OCI-LY7 (cell line): ENCODE measurements around the gene TRAM2. TPM values are rescaled to one million over a fixed set of nuclear protein-coding genes. Genes with fewer than 3 reads are reported as not detected.
"Not testable (repeated sequence)": the region's sequence is repeated elsewhere in the genome, so short reads cannot be mapped to it uniquely, and the experiment has no call there.

Experiments
- BruUV-seq: library from RNA; stranded (reverse); fragments of 400-500 nt; replicated peaks from 2 replicates; lab custom pipeline; 2021; lab: Mats Ljungman, UMichigan
- CTCF ChIA-PET: fragments of 300-600 bp; sonication (Branson Sonifier 250); formaldehyde crosslinking; loops from one replicate; lab custom pipeline; 2022; ENCODE audit warnings: antibody characterized with exemption; ENCODE audit not compliant: unreplicated experiment; lab: Charles Lee
- POLR2A ChIA-PET: fragments of 300-600 bp; sonication (Branson Sonifier 250); formaldehyde crosslinking; loops from one replicate; lab custom pipeline; 2022; ENCODE audit warnings: antibody characterized with exemption; lab: Charles Lee
- DNase-seq: peaks from one replicate; pipeline ENCODE4 v3.0.0-alpha.2; 2015; ENCODE audit warnings: low spot score
- H2AFZ ChIP-seq: fragments of 200-600 bp; sonication (generic), shearing (Covaris generic); 2 replicates; pipeline ENCODE4 v1.6.1; 2014; ENCODE audit warnings: mild to moderate bottlenecking, antibody characterized with exemption, low read length, moderate library complexity
- H3K27ac ChIP-seq: fragments of 200-600 bp; sonication (generic); 2 replicates; pipeline ENCODE4 v1.5.1; 2014; ENCODE audit warnings: mixed run types, low read depth, mild to moderate bottlenecking, moderate library complexity, low read length, inconsistent platforms; ENCODE audit not compliant: poor library complexity, severe bottlenecking
- H3K36me3 ChIP-seq: fragments of 200-600 bp; sonication (generic); 2 replicates; pipeline ENCODE4 v1.6.1; 2014; ENCODE audit warnings: mild to moderate bottlenecking, antibody characterized with exemption, low read length, moderate library complexity, mixed read lengths; ENCODE audit not compliant: insufficient read depth
- H3K4me1 ChIP-seq: fragments of 200-600 bp; sonication (generic); 2 replicates; pipeline ENCODE4 v1.5.1; 2014; ENCODE audit warnings: mild to moderate bottlenecking, low read length; ENCODE audit not compliant: insufficient read depth, poor library complexity, severe bottlenecking
- H3K4me2 ChIP-seq: fragments of 200-600 bp; sonication (generic); 2 replicates; pipeline ENCODE4 v1.6.1; 2014; ENCODE audit warnings: mild to moderate bottlenecking, low read length
- H3K4me3 ChIP-seq: fragments of 200-600 bp; sonication (generic); 2 replicates; pipeline ENCODE4 v1.5.1; 2014; ENCODE audit warnings: mild to moderate bottlenecking, low read depth, low read length; ENCODE audit not compliant: poor library complexity, severe bottlenecking
- H3K79me2 ChIP-seq: fragments of 200-600 bp; sonication (generic); 2 replicates; pipeline ENCODE4 v1.6.1; 2016; ENCODE audit warnings: low read depth, mild to moderate bottlenecking, low read length, moderate library complexity, mixed read lengths; ENCODE audit not compliant: insufficient read depth
- H3K9me2 ChIP-seq: fragments of 200-600 bp; sonication (generic); 2 replicates; pipeline ENCODE4 v1.6.1; 2016; ENCODE audit warnings: mild to moderate bottlenecking, low read length, mixed read lengths; ENCODE audit not compliant: insufficient read depth
- H3K9me3 ChIP-seq: fragments of 200-600 bp; sonication (generic); 2 replicates; pipeline ENCODE4 v1.6.1; 2014; ENCODE audit warnings: mild to moderate bottlenecking, mixed run types, low read length, mixed read lengths
- H4K20me1 ChIP-seq: fragments of 200-600 bp; sonication (generic); 2 replicates; pipeline ENCODE4 v1.6.1; 2014; ENCODE audit warnings: mild to moderate bottlenecking, antibody characterized with exemption, low read length, moderate library complexity, mixed read lengths; ENCODE audit not compliant: insufficient read depth
- CTCF ChIP-seq: fragments of 200-600 bp; sonication (generic); conservative IDR thresholded peaks from 2 replicates; pipeline ENCODE4 v1.5.1; 2014; ENCODE audit warnings: mild to moderate bottlenecking, antibody characterized with exemption, low read length, moderate library complexity, mixed read lengths
- EZH2phosphoT487 ChIP-seq: fragments of 200-600 bp; sonication (generic); IDR thresholded peaks from 2 replicates; pipeline ENCODE4 v1.6.1; 2018; ENCODE audit warnings: low read depth, borderline replicate concordance, mild to moderate bottlenecking, mixed run types, antibody characterized with exemption, low read length, moderate library complexity, mixed read lengths
- intact Hi-C: fragments of 100-400 bp; cut with micrococcal nuclease; formaldehyde crosslinking; loops from one replicate; pipeline ENCODE4 v1.10.0; 2022; ENCODE audit not compliant: unreplicated experiment
- total RNA-seq, 2 experiments: library from RNA; depleted of rRNA in 1 of 2; stranded (reverse); fragments of >200 nt in 1 of 2; shearing (Covaris generic) in 1 of 2; gene quantifications; 2 replicates each; pipeline ENCODE4 v1.2.3, GENCODE V29; 2014 to 2022

TRAM2 gene
- total RNA-seq, 2 experiments from 2014 or later, result 19.3 to 38.2 TPM

- no peak overlapping the region for H3K4me3 ChIP-seq
- POLR2A ChIA-PET, result interaction anchor here (0.6 kb wide), 1 partner anchor 44 kb away, joined by 4 read pairs; no protein-coding TSS in a partner anchor
- peaks cover 14% of the 10 kb centered on the region; the same call in 1 of the 2 replicates for H3K9me3 ChIP-seq
- peaks cover 5% of the 10 kb centered on the region for H3K4me1 ChIP-seq
- H3K27ac ChIP-seq, result no peak overlapping the region
- DNase-seq, result no peak
- H3K9me2 ChIP-seq, result no peaks in the 10 kb centered on the region
- H3K36me3 ChIP-seq, result 0 out of 2 replicates have a peak, but pooled peaks cover 2% of the 10 kb centered on the region
- no peaks in the 10 kb centered on the region for H4K20me1 ChIP-seq
- no peak overlapping the region for H3K4me2 ChIP-seq
- BruUV-seq, result no TSS peak
- H2AFZ ChIP-seq, result no peak overlapping the region
- no peak for TF ChIP-seq EZH2phosphoT487
- no peak for TF ChIP-seq CTCF
- CTCF ChIA-PET, result no interaction called here
- no peaks in the 10 kb centered on the region for H3K79me2 ChIP-seq
- intact Hi-C loops, result loop anchor here (5.0 kb wide), 1 partner anchor 37 kb away; no protein-coding TSS in a partner anchor
Observed at GRCh38 chr6:52474173-52474572, 102.7 kb downstream of the TRAM2 start.

DNA sequence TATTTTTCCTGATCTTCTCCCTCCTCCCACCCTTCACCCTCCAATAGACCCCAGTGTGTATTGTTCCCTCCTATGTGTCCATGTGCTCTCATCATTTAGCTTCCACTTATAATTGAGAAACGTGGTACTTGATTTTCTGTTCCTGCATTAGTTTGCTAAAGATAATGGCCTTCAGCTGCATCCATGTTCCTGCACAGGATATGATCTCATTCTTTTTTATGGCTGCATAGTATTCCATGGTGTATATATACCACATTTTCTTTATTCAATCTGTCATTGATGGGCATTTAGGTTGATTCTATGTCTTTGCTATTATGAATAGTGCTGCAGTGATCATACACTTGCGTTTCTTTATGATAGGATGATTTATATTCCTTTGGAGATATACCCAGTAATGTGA is 115.7 kb downstream of the TRAM2 start:
- H3K36me3 ChIP-seq, H3K4me1 ChIP-seq, BruUV-seq, intact Hi-C loops, H4K20me1 ChIP-seq, DNase-seq, H3K4me2 ChIP-seq, H3K9me2 ChIP-seq, H2AFZ ChIP-seq, H3K27ac ChIP-seq, H3K79me2 ChIP-seq, H3K9me3 ChIP-seq, H3K4me3 ChIP-seq, CTCF ChIA-PET: not testable (repeated sequence)
- POLR2A ChIA-PET, result interaction anchor here (0.6 kb wide), 1 partner anchor 96 kb away, joined by 3 read pairs; no protein-coding TSS in a partner anchor

DNA sequence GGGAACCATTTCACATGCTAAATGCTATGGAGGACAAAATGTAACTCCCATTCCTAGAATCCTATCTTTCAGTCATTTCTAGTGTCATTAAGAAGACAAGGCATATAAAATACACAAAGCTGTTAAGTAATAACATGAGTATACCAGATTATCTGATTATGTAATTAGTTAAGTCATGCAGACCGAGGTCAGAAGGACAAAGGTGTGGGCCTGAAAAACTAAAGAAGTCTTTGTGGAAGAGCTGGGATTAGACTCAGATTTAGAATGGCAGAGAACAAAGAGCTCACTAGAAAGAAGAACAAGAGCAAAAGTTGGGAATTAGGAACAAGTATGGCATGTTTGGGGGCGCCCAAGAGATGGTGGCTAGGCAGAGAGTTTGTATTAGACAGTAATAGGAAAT is 119.8 kb downstream of the TRAM2 start:
- Histone ChIP-seq H3K36me3 (peaks cover 9% of the 10 kb centered on the region; the same call in 1 of the 2 replicates), H3K9me3 (peaks cover 7% of the 10 kb centered on the region; the same call in 1 of the 2 replicates), H2AFZ (no peak overlapping the region), H3K4me2 (no peak overlapping the region), H3K4me1 (no peaks in the 10 kb centered on the region), H3K79me2 (no peaks in the 10 kb centered on the region), H3K9me2 (no peaks in the 10 kb centered on the region), H3K27ac (no peak overlapping the region), H4K20me1 (no peaks in the 10 kb centered on the region), H3K4me3 (no peak overlapping the region)
- TF ChIP-seq EZH2phosphoT487 (no peak), CTCF (no peak)
- intact Hi-C loops, result no loop called here
- BruUV-seq, result no TSS peak
- ChIA-PET POLR2A (interaction anchor here (0.6 to 1.6 kb wide), 7 partner anchors 8 to 173 kb away, joined by 3 to 6 read pairs (median 4); no protein-coding TSS in a partner anchor), CTCF (no interaction called here)
- no peak for DNase-seq
